ENCODE data around the gene DOCK4.

The DOCK4 gene

DNA sequence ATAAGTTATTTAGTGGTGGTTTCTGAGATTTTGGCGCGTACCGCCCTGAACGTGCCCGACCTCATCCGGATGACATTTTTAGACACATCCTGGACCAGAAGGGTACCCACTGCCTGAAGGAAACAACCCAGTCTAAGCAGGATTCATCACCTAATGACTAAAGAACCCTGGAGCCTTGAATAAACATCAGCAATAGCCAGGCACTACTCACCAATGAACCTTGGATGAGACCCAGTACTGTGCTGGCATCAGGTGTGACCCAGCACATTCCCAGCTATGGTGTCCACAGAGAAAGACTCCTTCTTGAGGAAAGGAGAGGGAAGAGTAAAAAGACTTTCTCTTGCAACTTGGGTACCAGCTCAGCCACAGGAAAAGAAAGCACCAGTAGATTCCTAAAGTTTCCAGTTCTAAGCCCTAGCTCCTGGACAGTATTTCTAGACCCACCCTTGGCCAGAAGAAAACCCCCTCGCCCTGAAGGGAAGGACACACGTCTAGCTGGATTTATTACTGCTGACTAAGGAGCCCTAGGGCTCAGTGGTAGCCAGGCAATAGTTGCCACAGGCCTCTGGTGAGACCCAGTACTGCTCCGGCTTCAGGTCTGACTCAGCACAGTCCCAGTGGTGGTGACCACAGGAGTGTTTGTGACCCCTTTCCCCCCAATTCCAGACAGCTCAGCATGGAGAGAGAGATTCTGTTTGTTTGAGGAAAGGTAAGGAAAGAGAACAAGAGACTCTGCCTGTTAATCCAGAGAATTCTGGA, 32.8 kb upstream of the DOCK4 start:
- Histone ChIP-seq H3K27me3 (ENCODE audit: insufficient read depth, poor library complexity, severe bottlenecking) (no peaks in the 10 kb centered on the region), H3K4me3 (replicated peaks; ENCODE audit: insufficient read depth, low read length) (no peak overlapping the region), H3K27ac (replicated peaks) (no peak overlapping the region)
- TF ChIP-seq SPI1 (IDR thresholded peaks at IDR 0.05; ENCODE audit: borderline replicate concordance, low read depth) (no peak), GABPA (IDR thresholded peaks at IDR 0.05; ENCODE audit: low read depth) (no peak), POLR2AphosphoS5 (IDR thresholded peaks at IDR 0.05; ENCODE audit: low read depth) (no peak)
- TF ChIP-seq, protein P1, sequence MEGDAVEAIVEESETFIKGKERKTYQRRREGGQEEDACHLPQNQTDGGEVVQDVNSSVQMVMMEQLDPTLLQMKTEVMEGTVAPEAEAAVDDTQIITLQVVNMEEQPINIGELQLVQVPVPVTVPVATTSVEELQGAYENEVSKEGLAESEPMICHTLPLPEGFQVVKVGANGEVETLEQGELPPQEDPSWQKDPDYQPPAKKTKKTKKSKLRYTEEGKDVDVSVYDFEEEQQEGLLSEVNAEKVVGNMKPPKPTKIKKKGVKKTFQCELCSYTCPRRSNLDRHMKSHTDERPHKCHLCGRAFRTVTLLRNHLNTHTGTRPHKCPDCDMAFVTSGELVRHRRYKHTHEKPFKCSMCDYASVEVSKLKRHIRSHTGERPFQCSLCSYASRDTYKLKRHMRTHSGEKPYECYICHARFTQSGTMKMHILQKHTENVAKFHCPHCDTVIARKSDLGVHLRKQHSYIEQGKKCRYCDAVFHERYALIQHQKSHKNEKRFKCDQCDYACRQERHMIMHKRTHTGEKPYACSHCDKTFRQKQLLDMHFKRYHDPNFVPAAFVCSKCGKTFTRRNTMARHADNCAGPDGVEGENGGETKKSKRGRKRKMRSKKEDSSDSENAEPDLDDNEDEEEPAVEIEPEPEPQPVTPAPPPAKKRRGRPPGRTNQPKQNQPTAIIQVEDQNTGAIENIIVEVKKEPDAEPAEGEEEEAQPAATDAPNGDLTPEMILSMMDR (IDR thresholded peaks at IDR 0.05; ENCODE audit: insufficient read depth, low read length): no peak
- no peak for DNase-seq (ENCODE audit: low read depth in 1 of 2, low spot score in 1 of 2)

DNA sequence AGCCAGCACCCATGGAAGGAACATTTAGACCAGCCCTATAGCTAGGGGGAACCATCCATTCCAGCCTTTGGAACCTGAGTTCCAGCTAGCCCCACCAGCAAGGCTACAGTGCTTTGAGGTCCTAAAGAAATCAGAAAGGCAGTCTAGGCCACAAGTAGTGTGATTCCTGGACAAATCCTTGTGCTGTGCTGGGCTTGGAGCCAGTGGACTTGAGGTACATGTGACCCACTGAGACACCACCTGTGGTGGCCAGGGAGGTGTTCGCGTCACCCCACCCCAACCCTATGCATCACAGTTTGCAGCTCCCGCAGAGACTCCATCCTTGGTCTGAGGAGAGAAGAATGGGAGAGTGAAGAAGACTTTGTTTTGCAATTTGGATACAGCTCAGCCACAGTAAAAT, 32.1 kb upstream of the DOCK4 start:
- no peak overlapping the region for H3K27ac ChIP-seq (replicated peaks)
- no peak for DNase-seq (ENCODE audit: low read depth in 1 of 2, low spot score in 1 of 2)
- no peaks in the 10 kb centered on the region for H3K27me3 ChIP-seq (ENCODE audit: insufficient read depth, poor library complexity, severe bottlenecking)
- TF ChIP-seq POLR2AphosphoS5 (IDR thresholded peaks at IDR 0.05; ENCODE audit: low read depth) (no peak), GABPA (IDR thresholded peaks at IDR 0.05; ENCODE audit: low read depth) (no peak), SPI1 (IDR thresholded peaks at IDR 0.05; ENCODE audit: borderline replicate concordance, low read depth) (no peak)
- TF ChIP-seq, protein P1 (IDR thresholded peaks at IDR 0.05; ENCODE audit: insufficient read depth, low read length): no peak
- TF ChIP-seq, protein P2, sequence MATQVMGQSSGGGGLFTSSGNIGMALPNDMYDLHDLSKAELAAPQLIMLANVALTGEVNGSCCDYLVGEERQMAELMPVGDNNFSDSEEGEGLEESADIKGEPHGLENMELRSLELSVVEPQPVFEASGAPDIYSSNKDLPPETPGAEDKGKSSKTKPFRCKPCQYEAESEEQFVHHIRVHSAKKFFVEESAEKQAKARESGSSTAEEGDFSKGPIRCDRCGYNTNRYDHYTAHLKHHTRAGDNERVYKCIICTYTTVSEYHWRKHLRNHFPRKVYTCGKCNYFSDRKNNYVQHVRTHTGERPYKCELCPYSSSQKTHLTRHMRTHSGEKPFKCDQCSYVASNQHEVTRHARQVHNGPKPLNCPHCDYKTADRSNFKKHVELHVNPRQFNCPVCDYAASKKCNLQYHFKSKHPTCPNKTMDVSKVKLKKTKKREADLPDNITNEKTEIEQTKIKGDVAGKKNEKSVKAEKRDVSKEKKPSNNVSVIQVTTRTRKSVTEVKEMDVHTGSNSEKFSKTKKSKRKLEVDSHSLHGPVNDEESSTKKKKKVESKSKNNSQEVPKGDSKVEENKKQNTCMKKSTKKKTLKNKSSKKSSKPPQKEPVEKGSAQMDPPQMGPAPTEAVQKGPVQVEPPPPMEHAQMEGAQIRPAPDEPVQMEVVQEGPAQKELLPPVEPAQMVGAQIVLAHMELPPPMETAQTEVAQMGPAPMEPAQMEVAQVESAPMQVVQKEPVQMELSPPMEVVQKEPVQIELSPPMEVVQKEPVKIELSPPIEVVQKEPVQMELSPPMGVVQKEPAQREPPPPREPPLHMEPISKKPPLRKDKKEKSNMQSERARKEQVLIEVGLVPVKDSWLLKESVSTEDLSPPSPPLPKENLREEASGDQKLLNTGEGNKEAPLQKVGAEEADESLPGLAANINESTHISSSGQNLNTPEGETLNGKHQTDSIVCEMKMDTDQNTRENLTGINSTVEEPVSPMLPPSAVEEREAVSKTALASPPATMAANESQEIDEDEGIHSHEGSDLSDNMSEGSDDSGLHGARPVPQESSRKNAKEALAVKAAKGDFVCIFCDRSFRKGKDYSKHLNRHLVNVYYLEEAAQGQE (IDR thresholded peaks at IDR 0.05; ENCODE audit: insufficient replicate concordance, low read depth): no peak
- H3K4me3 ChIP-seq (replicated peaks; ENCODE audit: insufficient read depth, low read length): no peak overlapping the region

DNA sequence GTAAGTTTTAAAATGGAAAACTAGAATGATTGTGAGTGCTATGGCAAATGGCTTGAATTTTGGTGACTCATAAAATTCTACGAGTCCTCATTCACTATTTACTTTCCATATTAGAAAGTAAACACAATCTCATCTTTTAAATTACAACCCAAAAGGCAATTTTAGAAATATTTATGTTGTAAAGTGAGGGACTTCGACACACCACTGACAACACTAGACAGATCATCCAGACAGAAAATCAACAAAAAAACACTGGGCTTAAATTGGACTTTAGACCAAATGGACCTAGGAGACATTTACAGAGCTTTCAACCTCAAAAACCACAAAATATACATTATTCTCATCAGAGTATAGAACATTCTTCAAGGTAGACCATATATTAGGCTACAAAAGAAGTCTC, 30.4 kb upstream of the DOCK4 start:
- TF ChIP-seq GABPA (IDR thresholded peaks at IDR 0.05; ENCODE audit: low read depth) (no peak), SPI1 (IDR thresholded peaks at IDR 0.05; ENCODE audit: borderline replicate concordance, low read depth) (no peak), POLR2AphosphoS5 (IDR thresholded peaks at IDR 0.05; ENCODE audit: low read depth) (no peak)
- TF ChIP-seq, protein P2 (IDR thresholded peaks at IDR 0.05; ENCODE audit: insufficient replicate concordance, low read depth): no peak
- TF ChIP-seq, protein P1 (IDR thresholded peaks at IDR 0.05; ENCODE audit: insufficient read depth, low read length): no peak
- no peak for DNase-seq (ENCODE audit: low read depth in 1 of 2, low spot score in 1 of 2)
- Histone ChIP-seq H3K27ac (replicated peaks) (no peak overlapping the region), H3K27me3 (ENCODE audit: insufficient read depth, poor library complexity, severe bottlenecking) (no peaks in the 10 kb centered on the region), H3K4me3 (replicated peaks; ENCODE audit: insufficient read depth, low read length) (no peak overlapping the region)
